EL (cell line): ENCODE results near the gene DOP1B.
"Not testable (repeated sequence)": the region's sequence is repeated elsewhere in the genome, so short reads cannot be mapped to it uniquely, and the experiment has no call there.

ENCODE experiments used
- DNase-seq: peaks from one replicate; pipeline ENCODE4 v3.0.0-alpha.2; 2016

Gene DOP1B

GRCh38 chr21:36174780-36175179, 18.2 kb downstream of the DOP1B start:
- DNase-seq, result no peak

GRCh38 chr21:36175771-36176565, 19.3 kb downstream of the DOP1B start:
- no peak for DNase-seq

GRCh38 chr21:36178349-36178748, 21.7 kb downstream of the DOP1B start:
- no peak for DNase-seq

DNA sequence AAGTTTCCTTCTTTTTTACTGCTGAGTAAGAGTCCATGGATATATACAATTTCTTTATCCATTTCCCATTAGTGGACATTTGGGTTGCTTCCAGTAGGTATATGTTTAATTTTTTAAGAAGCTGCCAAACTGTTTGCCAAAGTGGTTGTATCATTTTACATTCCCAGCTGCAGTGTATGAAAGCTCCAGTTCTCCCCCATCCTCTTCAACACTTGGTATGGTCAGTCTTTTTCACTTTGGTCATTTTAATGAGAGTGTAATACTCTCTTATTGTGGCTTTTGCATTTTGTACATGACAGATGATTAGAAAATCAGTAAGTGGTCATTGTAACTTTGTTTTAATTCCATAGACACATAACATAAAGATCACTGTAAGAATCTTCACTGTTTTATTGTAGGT, 22.5 kb downstream of the DOP1B start:
- no peak for DNase-seq

GRCh38 chr21:36180963-36181362, 24.3 kb downstream of the DOP1B start:
- no peak for DNase-seq

DNA sequence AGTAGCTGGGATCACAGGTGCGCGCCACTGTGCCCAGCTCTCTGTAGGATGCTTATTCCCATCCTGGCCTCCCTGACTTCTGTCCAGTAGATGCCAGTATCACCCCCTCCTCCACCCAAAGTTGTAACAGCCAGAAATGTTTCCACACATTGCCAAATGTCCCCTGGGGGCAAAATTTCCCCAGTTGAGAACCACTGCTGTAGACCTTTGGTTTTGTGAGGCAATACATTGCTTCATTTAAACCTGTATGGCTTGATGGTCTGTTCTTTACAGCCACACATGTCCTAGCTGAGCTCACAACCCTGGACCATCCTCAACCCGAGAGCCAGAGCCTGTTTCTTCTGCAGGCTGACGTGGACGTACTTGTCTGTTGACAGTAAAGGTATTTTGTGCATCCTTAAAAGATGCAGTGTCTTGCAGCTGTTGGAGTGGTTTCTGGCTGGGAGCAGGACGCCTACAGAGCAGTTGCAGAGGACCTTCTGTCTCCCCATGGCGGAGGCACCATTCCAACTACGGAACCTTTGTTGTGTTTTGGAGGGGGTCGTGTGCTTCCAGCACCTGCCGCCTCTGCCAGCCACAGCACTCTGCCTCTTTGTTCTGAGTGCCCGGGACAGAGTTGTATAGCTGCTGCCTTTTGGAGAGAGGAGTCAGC, 26.6 kb downstream of the DOP1B start:
- DNase-seq, result peak; percentile 53

GRCh38 chr21:36184545-36184944, 27.9 kb downstream of the DOP1B start:
- no peak for DNase-seq

- no peak for DNase-seq
Measured at GRCh38 chr21:36185523-36185922, 28.9 kb downstream of the DOP1B start.

- DNase-seq, result no peak
Measured at GRCh38 chr21:36186081-36186480, 29.5 kb downstream of the DOP1B start.

DNA sequence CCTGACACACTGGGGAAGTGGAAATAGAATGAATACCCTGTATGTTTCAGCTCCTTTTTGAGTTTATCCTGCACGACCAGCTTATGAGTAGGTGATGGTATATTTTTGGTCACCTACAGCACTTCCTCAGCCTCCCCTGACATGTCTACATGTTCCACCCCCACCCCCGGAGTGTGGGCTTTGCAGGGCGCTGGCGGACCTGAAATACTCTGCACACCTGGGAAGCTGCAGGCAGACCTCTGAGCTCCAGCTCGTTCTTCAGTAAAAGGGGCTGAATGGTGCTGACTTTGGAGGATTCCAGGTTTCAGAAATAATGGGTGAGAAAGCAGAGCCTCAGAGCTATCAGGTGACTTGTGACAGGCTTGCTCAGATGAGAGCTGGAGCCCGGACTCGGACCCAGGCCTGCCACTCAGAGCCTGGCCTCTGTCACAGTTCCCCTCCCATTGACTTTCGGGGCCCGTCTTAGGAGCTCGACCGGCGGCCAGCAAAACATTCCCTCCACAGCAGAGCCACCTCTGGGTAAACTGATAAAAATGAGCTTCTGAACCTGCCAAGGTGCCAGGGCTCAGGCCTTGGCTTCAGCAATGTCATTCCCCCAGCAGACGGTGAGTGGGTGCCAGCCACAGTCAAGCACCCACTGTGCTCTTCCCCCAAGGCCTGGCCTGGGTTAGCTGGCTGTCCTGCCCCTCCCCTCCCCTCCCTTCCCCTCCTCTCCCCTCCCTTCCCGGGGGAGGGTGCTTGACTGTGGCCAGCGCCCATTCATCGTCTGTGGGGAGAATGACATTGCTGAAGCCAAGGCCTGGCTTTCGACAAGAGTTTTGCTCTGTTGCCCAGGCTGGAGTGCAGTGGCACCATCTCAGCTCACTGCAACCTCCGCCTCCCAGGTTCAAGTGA, 30.1 kb downstream of the DOP1B start:
- no peak for DNase-seq

DNA sequence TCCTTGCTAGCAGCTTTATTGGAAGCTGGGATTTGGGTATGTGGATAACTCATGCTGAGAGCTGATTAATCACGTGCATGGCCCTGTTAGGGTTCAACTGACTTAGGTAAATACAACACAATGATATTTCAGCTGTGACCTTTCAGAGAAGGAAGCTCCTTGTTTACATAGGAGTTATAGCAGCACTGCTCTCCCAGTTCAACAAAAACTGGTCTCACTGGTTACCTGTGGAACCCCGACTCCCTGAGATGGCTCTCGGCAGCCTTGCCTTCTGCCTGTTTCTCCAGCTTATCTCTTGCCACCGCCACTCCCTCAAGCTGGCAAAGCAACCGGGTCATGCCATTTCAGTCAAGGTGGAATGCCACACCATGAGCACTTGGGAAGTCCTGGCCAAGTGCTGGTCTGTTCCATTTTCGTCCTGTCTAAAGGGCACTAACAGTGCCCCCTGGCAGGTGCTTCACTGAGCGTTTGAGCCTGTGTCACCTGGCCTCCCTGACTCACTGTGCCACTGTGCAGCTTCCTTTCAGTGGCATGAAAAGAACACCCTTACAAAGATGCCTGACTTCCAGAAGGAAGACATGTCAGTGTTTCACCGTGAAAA, 31.6 kb downstream of the DOP1B start:
- no peak for DNase-seq

- DNase-seq, result no peak
Measured at GRCh38 chr21:36188937-36189336, 32.3 kb downstream of the DOP1B start.

GRCh38 chr21:36190736-36191135, 34.1 kb downstream of the DOP1B start:
- no peak for DNase-seq

GRCh38 chr21:36193200-36193599, 36.6 kb downstream of the DOP1B start:
- peak; percentile 86 for DNase-seq

GRCh38 chr21:36194024-36194423, 37.4 kb downstream of the DOP1B start:
- DNase-seq, result no peak

DNA sequence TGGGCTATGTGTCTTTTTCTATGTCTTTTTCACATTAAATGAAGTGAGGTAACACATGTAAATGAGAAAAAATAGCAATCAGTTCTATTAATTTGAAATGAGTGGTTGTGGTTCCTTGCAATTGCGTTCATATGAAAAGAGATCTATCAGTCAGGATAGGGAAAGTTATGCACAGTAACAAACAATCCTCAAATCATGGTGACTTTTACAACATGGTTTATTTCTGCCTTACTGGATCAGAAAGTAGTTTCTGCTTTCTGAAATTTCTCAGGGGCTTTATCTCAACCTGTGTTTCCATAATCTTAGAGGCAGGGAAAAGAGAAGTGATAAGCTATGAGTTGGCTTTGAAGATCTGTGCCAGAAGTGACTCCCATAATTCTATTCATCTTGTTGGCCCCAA, 39.0 kb downstream of the DOP1B start:
- DNase-seq, result no peak

DNA sequence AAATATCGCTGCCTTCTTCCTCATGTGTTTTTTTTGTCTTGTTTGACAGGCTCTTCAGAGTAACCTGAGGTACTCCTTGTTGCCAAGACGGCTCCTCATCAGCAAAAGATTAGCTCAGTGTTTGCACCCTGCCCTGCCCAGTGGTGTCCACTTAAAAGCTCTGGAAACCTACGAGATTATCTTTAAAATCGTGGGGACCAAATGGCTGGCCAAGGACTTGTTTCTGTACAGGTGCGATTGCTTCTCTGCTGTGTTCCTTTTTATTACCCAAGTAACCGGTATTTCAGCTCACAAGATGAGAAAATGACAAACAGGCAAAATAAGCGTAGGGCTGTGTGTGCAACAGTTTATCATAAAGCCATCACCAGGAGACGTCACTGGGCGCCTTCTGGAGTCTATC, 42.4 kb downstream of the DOP1B start:
- no peak for DNase-seq

DNA sequence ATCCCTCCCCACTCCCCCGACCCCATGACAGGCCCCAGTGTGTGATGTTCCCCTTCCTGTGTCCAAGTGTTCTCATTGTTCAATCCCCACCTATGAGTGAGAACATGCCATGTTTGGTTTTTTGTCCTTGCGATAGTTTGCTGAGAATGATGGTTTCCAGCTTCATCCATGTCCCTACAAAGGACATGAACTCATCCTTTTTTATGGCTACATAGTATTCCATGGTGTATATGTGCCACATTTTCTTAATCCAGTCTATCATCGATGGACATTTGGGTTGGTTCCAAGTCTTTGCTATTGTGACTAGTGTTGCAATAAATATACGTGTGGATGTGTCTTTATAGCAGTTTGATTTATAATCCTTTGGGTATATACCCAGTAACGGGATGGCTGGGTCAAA, 43.0 kb downstream of the DOP1B start:
- not testable (repeated sequence) for DNase-seq

GRCh38 chr21:36200081-36200561, 43.5 kb downstream of the DOP1B start:
- DNase-seq, result no peak

- DNase-seq, result no peak
Measured at GRCh38 chr21:36202726-36203602, 46.3 kb downstream of the DOP1B start.

DNA sequence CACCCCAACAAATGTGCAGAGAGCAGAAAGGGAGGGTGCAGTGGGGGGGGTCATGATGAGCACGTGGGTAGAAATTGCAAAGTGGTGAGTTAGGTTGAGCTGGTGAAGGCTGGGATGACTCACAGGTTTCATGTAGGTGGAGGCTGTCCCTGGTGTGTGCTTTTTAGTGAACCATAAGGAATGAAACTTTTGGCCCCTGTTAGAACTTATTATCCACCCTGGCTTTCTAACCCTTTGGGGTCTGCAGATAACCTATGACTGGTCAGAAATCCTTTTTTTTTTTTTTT, 46.9 kb downstream of the DOP1B start:
- peak; percentile 92 for DNase-seq

DNA sequence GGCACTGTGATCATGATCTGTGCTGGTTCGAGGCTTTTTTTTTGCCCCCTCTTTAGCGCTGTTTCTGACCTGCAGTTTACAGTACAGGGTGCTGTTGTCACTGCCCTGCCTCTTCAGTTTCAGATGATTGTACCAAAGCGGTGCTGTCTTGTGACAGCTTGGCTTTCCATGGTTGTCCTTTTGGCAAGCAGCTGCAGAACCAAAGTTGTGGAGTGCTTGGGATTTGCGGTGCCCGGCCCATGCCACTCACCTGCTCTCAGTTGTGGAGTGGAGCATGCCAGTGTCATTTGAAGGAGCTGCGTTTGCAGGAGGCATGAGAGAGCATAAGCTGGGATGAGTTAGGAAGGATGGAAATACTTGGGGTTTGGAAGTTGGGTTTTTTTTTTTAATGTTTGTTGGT, 48.4 kb downstream of the DOP1B start:
- no peak for DNase-seq
